GM12878 (cell line): ENCODE measurements around the gene ECEL1. TPM values are rescaled to one million over a fixed set of nuclear protein-coding genes. Genes with fewer than 3 reads are reported as not detected.
"Not testable (repeated sequence)": the region's sequence is repeated elsewhere in the genome, so short reads cannot be mapped to it uniquely, and the experiment has no call there.

ENCODE experiments used
- ATAC-seq: fragments of 200-7000 bp; cut with Tn5 transposase; 3 replicates; pipeline ENCODE4 v1.9.1; 2020; ENCODE audit warnings: mild to moderate bottlenecking, moderate library complexity
- BruUV-seq: library from RNA; stranded (reverse); fragments of 400-500 nt; replicated peaks from 2 replicates; lab custom pipeline; 2021; lab: Mats Ljungman, UMichigan
- CTCF ChIA-PET: fragments of 300-600 bp; sonication (Branson Sonifier 250); formaldehyde crosslinking; extraction: SDS; loops from one replicate; lab custom pipeline; 2021; ENCODE audit warnings: inconsistent platforms; lab: Yijun Ruan, JAX
- POLR2A ChIA-PET: fragments of 350-600 bp; formaldehyde crosslinking; extraction: SDS; loops from one replicate; lab custom pipeline; 2021; ENCODE audit warnings: inconsistent platforms; lab: Charles Lee
- RAD21 ChIA-PET: fragments of 300-600 bp; sonication (Branson Sonifier 250); formaldehyde crosslinking; loops from one replicate; lab custom pipeline; 2023; ENCODE audit warnings: antibody characterized with exemption; ENCODE audit not compliant: unreplicated experiment; lab: Charles Lee
- SMC1A ChIA-PET: fragments of 300-600 bp; sonication (Branson Sonifier 250); formaldehyde crosslinking; loops from one replicate; lab custom pipeline; 2023; ENCODE audit not compliant: unreplicated experiment, uncharacterized antibody; lab: Charles Lee
- DNase-seq: peaks from one replicate; pipeline ENCODE4 v3.0.0-alpha.2; 2011; ENCODE audit warnings: low read depth, low spot score
- FAIRE-seq: peaks from 3 replicates; lab custom pipeline; 2011; peaks lifted over from hg19 to GRCh38; lab: Jason Lieb, UNC
- H2AFZ ChIP-seq: 2 replicates; pipeline ENCODE4 v1.6.0; 2011; ENCODE audit warnings: low read depth, low read length, control low read depth; ENCODE audit not compliant: control insufficient read depth
- H3K27ac ChIP-seq: 2 replicates; pipeline ENCODE4 v1.5.1; 2011; ENCODE audit warnings: control low read depth; ENCODE audit not compliant: control insufficient read depth, insufficient read depth
- H3K27me3 ChIP-seq, 2 experiments: replicated peaks in 1 of 2; 2 replicates each; pipeline versions ENCODE4 v1.6.0 to v1.6.1; 2011; ENCODE audit warnings: low read length in 1 of 2; ENCODE audit not compliant: control insufficient read depth in 2 of 2, insufficient read depth in 2 of 2
- H3K36me3 ChIP-seq, 2 experiments: 2 replicates each; pipeline ENCODE4 v1.5.1; 2011; ENCODE audit warnings: low read length in 1 of 2; ENCODE audit not compliant: control insufficient read depth in 2 of 2, insufficient read depth in 2 of 2
- H3K4me1 ChIP-seq: 2 replicates; pipeline ENCODE4 v1.6.1; 2011; ENCODE audit warnings: mild to moderate bottlenecking, low read length, moderate library complexity, mixed read lengths; ENCODE audit not compliant: control insufficient read depth, insufficient read depth
- H3K4me2 ChIP-seq: 2 replicates; pipeline ENCODE4 v1.6.0; 2011; ENCODE audit warnings: control low read depth; ENCODE audit not compliant: control insufficient read depth, insufficient read depth
- H3K4me3 ChIP-seq: fragments of 200-600 bp; sonication (generic); 2 replicates; pipeline ENCODE4 v1.5.1; 2016
- H3K79me2 ChIP-seq: 2 replicates; pipeline ENCODE4 v1.6.0; 2011; ENCODE audit warnings: low read length; ENCODE audit not compliant: control insufficient read depth, insufficient read depth
- H3K9ac ChIP-seq: 2 replicates; pipeline ENCODE4 v1.8.0; 2011; ENCODE audit warnings: low read length, control low read depth, mixed read lengths; ENCODE audit not compliant: control insufficient read depth, insufficient read depth
- H3K9me3 ChIP-seq: replicated peaks from 3 replicates; pipeline ENCODE4 v1.5.1; 2011; ENCODE audit warnings: mild to moderate bottlenecking, low read length; ENCODE audit not compliant: control insufficient read depth, insufficient read depth
- H4K20me1 ChIP-seq: 2 replicates; pipeline ENCODE4 v1.6.0; 2011; ENCODE audit not compliant: control insufficient read depth, insufficient read depth
- CTCF ChIP-seq, 3 experiments: IDR thresholded peaks in 2 of 3; conservative IDR thresholded peaks in 1 of 3; 2 replicates each; pipeline ENCODE4 v1.5.1; 2011; ENCODE audit warnings: low read depth in 3 of 3, low read length in 3 of 3, mild to moderate bottlenecking in 3 of 3, control low read depth in 2 of 3, moderate library complexity in 2 of 3, inconsistent platforms in 1 of 3, mixed read lengths in 1 of 3; ENCODE audit not compliant: control insufficient read depth in 2 of 3, insufficient read depth in 1 of 3; ENCODE audit errors: extremely low read depth in 1 of 3
- LARP7 ChIP-seq: fragments of 450-650 bp; IDR thresholded peaks from 2 replicates; pipeline ENCODE4 v1.6.1; 2017; ENCODE audit warnings: mild to moderate bottlenecking
- POU2F2 ChIP-seq: IDR thresholded peaks from 3 replicates; pipeline ENCODE4 v1.6.1; 2011; ENCODE audit warnings: low read depth, mild to moderate bottlenecking, low read length, borderline replicate concordance
- RAD21 ChIP-seq: IDR thresholded peaks from 2 replicates; pipeline ENCODE4 v1.6.1; 2011; ENCODE audit warnings: mild to moderate bottlenecking, low read depth, low read length, moderate library complexity; ENCODE audit not compliant: insufficient read depth
- SMARCA5 ChIP-seq: fragments of 450-650 bp; IDR thresholded peaks from 2 replicates; pipeline ENCODE4 v1.6.1; 2017; ENCODE audit warnings: mild to moderate bottlenecking
- SMC3 ChIP-seq: IDR thresholded peaks from 2 replicates; pipeline ENCODE4 v1.6.1; 2011; ENCODE audit warnings: low read length, improper control_type of control experiment, borderline replicate concordance
- WGBS: methylation state at CpG from one replicate; pipeline ENCODE4 v1.1.6; 2016; ENCODE audit warnings: low lambda C conversion rate; ENCODE audit not compliant: insufficient replicate concordance, insufficient coverage; ENCODE audit errors: missing lambda C conversion rate; 5-methylcytosine and 5-hydroxymethylcytosine counted together
- in situ Hi-C: fragments of 300-500 bp; cut with MboI; formaldehyde crosslinking; loops from 9 replicates; pipeline ENCODE4 v1.14.3; 2018; ENCODE audit warnings: mixed read lengths
- intact Hi-C: fragments of 100-400 bp; cut with micrococcal nuclease; formaldehyde crosslinking; loops from one replicate; pipeline ENCODE4 v1.14.2; 2022; ENCODE audit not compliant: unreplicated experiment
- polyA plus RNA-seq, 11 experiments: library from polyadenylated mRNA; depleted of rRNA in 4 of 11; unstranded in 6 of 11; stranded (reverse) in 5 of 11; fragments of >200 nt; fragmentation: Nextera tagmentation in 4 of 11; fragmentation: Illumina TruSeq in 1 of 11; extraction: Ambion mirVana in 4 of 11; extraction: Trizol in 1 of 11; gene quantifications; 1 replicate in 1 of 11; 2 replicates in 10 of 11; pipeline versions ENCODE4 v1.2.1 to v1.2.3, GENCODE V29; 2011 to 2016; ENCODE audit warnings: inconsistent platforms in 2 of 11, missing spikeins in 2 of 11, low read depth in 1 of 11
- total RNA-seq, 4 experiments: library from RNA; depleted of rRNA in 3 of 4; stranded (reverse); fragments of >200 nt in 3 of 4; fragmentation: Illumina TruSeq in 1 of 4; extraction: Trizol in 1 of 4; gene quantifications; 2 replicates each; pipeline versions ENCODE4 v1.2.1 to v1.2.3, GENCODE V29; 2013 to 2021

The ECEL1 gene
- total and polyA plus RNA-seq, 10 of the 15 experiments (the other 5 are each of a cell fraction or from before 2014, with no cell fraction given) = not detected

- in situ Hi-C loops, SMC1A ChIA-PET, DNase-seq, H3K4me1 ChIP-seq, H3K27me3 ChIP-seq, H3K4me2 ChIP-seq, H3K9me3 ChIP-seq, RAD21 ChIA-PET, H3K36me3 ChIP-seq, H2AFZ ChIP-seq: not testable (repeated sequence)
- FAIRE-seq (peak; percentile 87), ATAC-seq (peak; percentile 92)
- CTCF ChIA-PET = interaction anchor here (1.0 to 1.2 kb wide), 4 partner anchors 28 to 143 kb away, joined by 3 to 4 read pairs (median 3); no protein-coding TSS in a partner anchor
- TF ChIP-seq LARP7 = 0 out of 2 replicates have a peak, but pooled peaks have one; percentile 38
- TF ChIP-seq POU2F2 = peak; percentile 37; the same call in 1 of the 3 replicates
- TF ChIP-seq SMARCA5 = peak; percentile 33; the same call in 1 of the 2 replicates
- peak; percentile 89 for TF ChIP-seq RAD21
- peak; percentile 63 for TF ChIP-seq SMC3
- peak; percentile 80 to 91 (median 86) for TF ChIP-seq CTCF (IDR thresholded peaks at IDR 0.05 in 2 of 3, conservative IDR thresholded peaks at IDR 0.05 in 1 of 3; ENCODE audit: control insufficient read depth in 2 of 3, extremely low read depth in 1 of 3, insufficient read depth in 1 of 3, low read depth in 3 of 3, low read length in 3 of 3)
- TF ChIP-seq, all 136 proteins: peak for 6; not testable (repeated sequence) for 130
- H4K20me1 ChIP-seq, BruUV-seq, H3K4me3 ChIP-seq, H3K79me2 ChIP-seq, POLR2A ChIA-PET, H3K9ac ChIP-seq, H3K27ac ChIP-seq: not testable (repeated sequence)
- WGBS = 9% methylated on average over 12 of the region's 16 CpGs
- intact Hi-C loops = loop anchor here (1.0 to 5.0 kb wide), 4 partner anchors 107 to 588 kb away; partner anchors contain the start of gene NPPC
Measured at GRCh38 chr2:232440220-232441018, 47.2 kb downstream of the ECEL1 start.
